Lower leg skin (tissue), 4 donors: ENCODE results near the gene OR6C2. TPM values are rescaled to one million over a fixed set of nuclear protein-coding genes. Genes with fewer than 3 reads are reported as not detected.

Experiments used
- DNase-seq, 2 donors: peaks; one replicate each; pipeline ENCODE4 v3.0.0-alpha.2; 2019; ENCODE audit warnings: low spot score in 2 of 2
- H3K4me3 ChIP-seq: fragments of 200-600 bp; sonication (generic); 2 replicates; pipeline ENCODE4 v1.5.1; 2017; ENCODE audit warnings: mild to moderate bottlenecking, low read depth; ENCODE audit not compliant: poor library complexity, severe bottlenecking
- WGBS, 2 donors: methylation state at CpG; one replicate each; pipeline ENCODE4 v1.1.5; 2018; 5-methylcytosine and 5-hydroxymethylcytosine counted together
- intact Hi-C: fragments of 100-400 bp; cut with DNase I; formaldehyde crosslinking; loops from one replicate; pipeline ENCODE4 v1.15.0; 2023; ENCODE audit warnings: low total_unique reads
- total RNA-seq, 4 donors: library from RNA; depleted of rRNA; stranded (reverse); fragments of >200 nt; gene quantifications; one replicate each; pipeline ENCODE4 v1.1.0, GENCODE V29; 2016
- TF ChIP-seq, protein P1 (sequence below), 3 donors: fragments of 450-650 bp; IDR thresholded peaks; one replicate each; pipeline ENCODE4 v1.5.1; 2016; ENCODE audit warnings: antibody characterized with exemption in 3 of 3, mild to moderate bottlenecking in 3 of 3, moderate library complexity in 2 of 3

OR6C2 gene
- total RNA-seq, 4 donors from 2014 or later, result not detected

DNA sequence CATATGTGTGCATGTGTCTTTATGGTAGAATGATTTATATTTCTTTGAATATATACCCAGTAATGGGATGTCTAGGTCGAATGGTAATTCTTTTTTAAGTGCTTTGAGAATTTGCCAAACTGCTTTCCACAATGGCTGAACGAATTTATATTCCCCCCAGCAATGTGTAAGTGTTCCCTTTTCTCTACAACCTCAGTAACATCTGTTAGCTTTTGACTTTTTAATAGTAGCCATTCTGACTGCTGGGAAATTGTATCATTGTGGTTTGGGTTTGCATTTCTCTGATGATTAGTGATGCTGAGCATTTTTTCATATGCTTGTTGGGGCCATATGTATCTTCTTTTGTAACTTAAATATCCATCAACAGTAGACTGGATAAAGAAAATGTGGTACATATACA lies 57.7 kb downstream of the OR6C2 start:
- no peak overlapping the region for H3K4me3 ChIP-seq
- no peak for DNase-seq
- TF ChIP-seq, protein P1, sequence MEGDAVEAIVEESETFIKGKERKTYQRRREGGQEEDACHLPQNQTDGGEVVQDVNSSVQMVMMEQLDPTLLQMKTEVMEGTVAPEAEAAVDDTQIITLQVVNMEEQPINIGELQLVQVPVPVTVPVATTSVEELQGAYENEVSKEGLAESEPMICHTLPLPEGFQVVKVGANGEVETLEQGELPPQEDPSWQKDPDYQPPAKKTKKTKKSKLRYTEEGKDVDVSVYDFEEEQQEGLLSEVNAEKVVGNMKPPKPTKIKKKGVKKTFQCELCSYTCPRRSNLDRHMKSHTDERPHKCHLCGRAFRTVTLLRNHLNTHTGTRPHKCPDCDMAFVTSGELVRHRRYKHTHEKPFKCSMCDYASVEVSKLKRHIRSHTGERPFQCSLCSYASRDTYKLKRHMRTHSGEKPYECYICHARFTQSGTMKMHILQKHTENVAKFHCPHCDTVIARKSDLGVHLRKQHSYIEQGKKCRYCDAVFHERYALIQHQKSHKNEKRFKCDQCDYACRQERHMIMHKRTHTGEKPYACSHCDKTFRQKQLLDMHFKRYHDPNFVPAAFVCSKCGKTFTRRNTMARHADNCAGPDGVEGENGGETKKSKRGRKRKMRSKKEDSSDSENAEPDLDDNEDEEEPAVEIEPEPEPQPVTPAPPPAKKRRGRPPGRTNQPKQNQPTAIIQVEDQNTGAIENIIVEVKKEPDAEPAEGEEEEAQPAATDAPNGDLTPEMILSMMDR (IDR thresholded peaks at IDR 0.05), result no peak
- 18 to 32% methylated on average over 2 of the region's 2 CpGs for WGBS, 2 donors
- intact Hi-C loops, result no loop called here

Other genes starting within 250 kb of the OR6C2 start
- gene OR10A7, start 223.1 kb upstream of the OR6C2 start, total RNA-seq, result not detected
- gene OR6C74, start 199.5 kb upstream of the OR6C2 start, total RNA-seq, result not detected
- not detected for gene OR6C6, start 147.5 kb upstream of the OR6C2 start, total RNA-seq
- gene OR6C1, start 129.7 kb upstream of the OR6C2 start, total RNA-seq, result not detected
- not detected for gene OR6C3, start 113.3 kb upstream of the OR6C2 start, total RNA-seq
- gene OR6C75, start 81.1 kb upstream of the OR6C2 start, total RNA-seq, result not detected
- gene OR6C65, start 43.5 kb upstream of the OR6C2 start, total RNA-seq, result not detected
- gene OR6C76, start 17.8 kb upstream of the OR6C2 start, total RNA-seq, result not detected
- not detected for gene OR6C70, start 26.1 kb downstream of the OR6C2 start, total RNA-seq
- not detected for gene OR6C68, start 48.3 kb downstream of the OR6C2 start, total RNA-seq
- not detected for gene OR6C4, start 105.5 kb downstream of the OR6C2 start, total RNA-seq
- not detected for gene OR2AP1, start 128.4 kb downstream of the OR6C2 start, total RNA-seq
- gene OR10P1, start 192.8 kb downstream of the OR6C2 start, total RNA-seq, result not detected